Thyroid gland (tissue), 4 donors: Measurements from ENCODE around the gene ATG4D. TPM values are rescaled to one million over a fixed set of nuclear protein-coding genes. Genes with fewer than 3 reads are reported as not detected.
A peak's percentile ranks its signal among the peaks of the same experiment; 100 is the strongest.

Experiments used
- DNase-seq, 2 donors: peaks; one replicate each; pipeline ENCODE4 v3.0.0-alpha.2; 2019
- H3K27ac ChIP-seq, 3 donors: fragments of 200-600 bp; sonication (generic); 1 replicate in 2 of 3; 2 replicates in 1 of 3; pipeline ENCODE4 v1.5.1; 2016 to 2019; ENCODE audit warnings: mild to moderate bottlenecking in 1 of 3, moderate library complexity in 1 of 3
- H3K27me3 ChIP-seq: fragments of 200-600 bp; sonication (generic); one replicate; pipeline ENCODE4 v1.5.1; 2019
- H3K36me3 ChIP-seq, 2 donors: fragments of 200-600 bp; sonication (generic); one replicate each; pipeline ENCODE4 v1.5.1; 2016 to 2019
- H3K4me1 ChIP-seq, 2 donors: fragments of 200-600 bp; sonication (generic); one replicate each; pipeline ENCODE4 v1.5.1; 2017 to 2019
- H3K4me3 ChIP-seq, 3 donors: fragments of 200-600 bp; sonication (generic); replicated peaks in 1 of 3; 1 replicate in 2 of 3; 2 replicates in 1 of 3; pipeline ENCODE4 v1.5.1; 2016; ENCODE audit warnings: mild to moderate bottlenecking in 1 of 3
- H3K9me3 ChIP-seq: fragments of 200-600 bp; sonication (generic); one replicate; pipeline ENCODE4 v1.5.1; 2017
- CTCF ChIP-seq, 6 experiments: fragments of 200-600 bp in 3 of 6; fragments of 450-650 bp in 3 of 6; sonication (generic) in 3 of 6; IDR thresholded peaks; one replicate each; pipeline ENCODE4 v1.5.1; 2016 to 2019; ENCODE audit warnings: antibody characterized with exemption in 6 of 6, mild to moderate bottlenecking in 2 of 6, inconsistent platforms in 1 of 6, moderate library complexity in 1 of 6
- POLR2A ChIP-seq, 2 donors: fragments of 450-650 bp; IDR thresholded peaks; one replicate each; pipeline ENCODE4 v1.6.1; 2017; ENCODE audit warnings: antibody characterized with exemption in 2 of 2, mild to moderate bottlenecking in 2 of 2, moderate library complexity in 1 of 2
- WGBS, 2 donors: methylation state at CpG; one replicate each; pipeline ENCODE4 v1.1.5; 2017; 5-methylcytosine and 5-hydroxymethylcytosine counted together
- intact Hi-C: fragments of 100-400 bp; cut with DNase I; formaldehyde crosslinking; loops from one replicate; pipeline ENCODE4 v1.15.1; 2023
- total RNA-seq, 4 donors: library from RNA; depleted of rRNA; stranded (reverse); fragments of >200 nt; gene quantifications; one replicate each; pipeline ENCODE4 v1.2.3, GENCODE V29; 2016

ATG4D gene
- total RNA-seq, 4 donors from 2014 or later: 28.4 to 37.0 (median 31.3) TPM

- H3K4me1 ChIP-seq: peaks cover 4 to 14% of the 10 kb centered on the region in 2 donors
- H3K27me3 ChIP-seq: no peaks in the 10 kb centered on the region
- no peak overlapping the region for H3K27ac ChIP-seq
- intact Hi-C loops: no loop called here
- H3K9me3 ChIP-seq: no peaks in the 10 kb centered on the region
- no peak for DNase-seq
- no peak for TF ChIP-seq CTCF (IDR thresholded peaks at IDR 0.05)
- no peak for TF ChIP-seq POLR2A (IDR thresholded peaks at IDR 0.05)
- no peaks in the 10 kb centered on the region for H3K36me3 ChIP-seq
- no peak overlapping the region for H3K4me3 ChIP-seq
- 88 to 91% methylated on average over 8 of the region's 8 CpGs for WGBS, 2 donors
These were observed 30.8 kb downstream of the ATG4D start for GRCh38 chr19:10574462-10574861.

- intact Hi-C loops: no loop called here
- no peaks in the 10 kb centered on the region for H3K27me3 ChIP-seq
- H3K36me3 ChIP-seq: peaks cover 0 to 3% of the 10 kb centered on the region in 2 donors
- H3K27ac ChIP-seq: no peak overlapping the region
- no peak for DNase-seq
- 88 to 95% methylated on average over 6 of the region's 6 CpGs for WGBS, 2 donors
- TF ChIP-seq CTCF (IDR thresholded peaks at IDR 0.05) (no peak), POLR2A (IDR thresholded peaks at IDR 0.05) (no peak)
- H3K4me1 ChIP-seq: peaks cover 3 to 12% of the 10 kb centered on the region in 2 donors
- H3K9me3 ChIP-seq: no peaks in the 10 kb centered on the region
- H3K4me3 ChIP-seq: no peak overlapping the region
These were observed 31.5 kb downstream of the ATG4D start for GRCh38 chr19:10575011-10575716.

- no peak for DNase-seq
- H3K27me3 ChIP-seq: no peaks in the 10 kb centered on the region
- H3K27ac ChIP-seq: peak overlapping the region in 2 of 3 donors; percentile 73 to 85
- H3K4me1 ChIP-seq: peaks cover 3 to 12% of the 10 kb centered on the region in 2 donors
- no peak overlapping the region for H3K4me3 ChIP-seq
- peaks cover 0 to 3% of the 10 kb centered on the region in 2 donors for H3K36me3 ChIP-seq
- 94 to 95% methylated on average over 6 of the region's 6 CpGs for WGBS, 2 donors
- intact Hi-C loops: no loop called here
- no peaks in the 10 kb centered on the region for H3K9me3 ChIP-seq
- TF ChIP-seq POLR2A (IDR thresholded peaks at IDR 0.05): no peak
- TF ChIP-seq CTCF (IDR thresholded peaks at IDR 0.05): peak in 1 of 6 experiments; percentile 4
These were observed 34.2 kb downstream of the ATG4D start for GRCh38 chr19:10577951-10578350.

- H3K4me3 ChIP-seq: no peak overlapping the region
- intact Hi-C loops: no loop called here
- no peak for TF ChIP-seq POLR2A (IDR thresholded peaks at IDR 0.05)
- peak; percentile 97 to 99 (median 98) for TF ChIP-seq CTCF (IDR thresholded peaks at IDR 0.05)
- peak; percentile 88 to 91 for DNase-seq
- H3K27ac ChIP-seq: no peak overlapping the region
- H3K36me3 ChIP-seq: peaks cover 0 to 3% of the 10 kb centered on the region in 2 donors
- H3K4me1 ChIP-seq: peaks cover 3 to 18% of the 10 kb centered on the region in 2 donors
- no peaks in the 10 kb centered on the region for H3K9me3 ChIP-seq
- 24 to 39% methylated on average over 28 to 31 of the region's 31 CpGs for WGBS, 2 donors
- no peaks in the 10 kb centered on the region for H3K27me3 ChIP-seq
These were observed 37.4 kb downstream of the ATG4D start for GRCh38 chr19:10580979-10581631.

- 93 to 97% methylated on average over 10 to 13 of the region's 13 CpGs for WGBS, 2 donors
- Histone ChIP-seq H3K4me3 (no peak overlapping the region), H3K27me3 (no peaks in the 10 kb centered on the region), H3K27ac (no peak overlapping the region), H3K4me1 (peaks cover 0 to 18% of the 10 kb centered on the region in 2 donors), H3K36me3 (peaks cover 0 to 3% of the 10 kb centered on the region in 2 donors), H3K9me3 (no peaks in the 10 kb centered on the region)
- intact Hi-C loops: loop anchor here (2.0 kb wide), 1 partner anchor 63 kb away; no protein-coding TSS in a partner anchor
- no peak for DNase-seq
- no peak for TF ChIP-seq POLR2A (IDR thresholded peaks at IDR 0.05)
- TF ChIP-seq CTCF (IDR thresholded peaks at IDR 0.05): no peak
These were observed 38.4 kb downstream of the ATG4D start for GRCh38 chr19:10582091-10582490.
